HG03432 (cell line): ENCODE results near the gene ELOVL6.
A peak's percentile ranks its signal among the peaks of the same experiment; 100 is the strongest.

Source experiments
- ATAC-seq: cut with Tn5 transposase; IDR thresholded peaks from one replicate; pipeline ENCODE4 v1.9.1; 2021; ENCODE audit warnings: mild to moderate bottlenecking, moderate library complexity; ENCODE audit not compliant: unreplicated experiment

The ELOVL6 gene

DNA sequence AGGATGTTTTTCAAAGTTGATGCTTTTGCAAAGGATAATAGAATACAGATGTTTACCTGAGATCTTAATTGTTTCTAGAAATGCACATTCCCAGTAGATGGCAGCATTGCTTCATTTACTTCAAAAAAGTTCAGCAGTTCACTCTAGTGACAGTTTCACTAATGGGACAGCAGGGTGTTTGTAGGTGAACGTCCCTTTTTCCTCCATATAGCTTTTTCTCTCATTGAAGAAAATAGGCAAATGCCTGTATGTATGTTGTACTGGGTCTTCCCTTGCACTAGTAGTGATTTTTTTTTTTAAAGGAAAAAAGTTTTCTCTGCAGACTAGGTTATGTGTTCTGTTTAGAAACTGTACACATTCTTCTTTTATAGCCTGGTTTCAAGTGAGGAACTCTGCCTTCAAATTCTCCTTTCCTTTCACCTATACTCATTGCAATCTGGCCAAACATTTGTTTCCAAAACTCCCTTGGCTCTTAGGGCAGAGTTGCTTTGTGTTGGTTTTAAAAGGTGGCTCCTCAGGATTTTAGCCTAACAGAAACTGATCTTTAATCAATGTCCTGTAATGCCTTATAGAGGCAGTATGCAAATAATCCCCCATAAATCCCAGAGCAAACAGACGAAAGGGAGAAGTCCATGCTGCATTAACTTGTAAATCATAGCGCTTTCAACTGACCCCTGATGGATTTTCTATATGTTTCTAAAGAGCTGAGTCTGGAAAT is 199.4 kb downstream of the ELOVL6 start:
- peak; percentile 39 for ATAC-seq

DNA sequence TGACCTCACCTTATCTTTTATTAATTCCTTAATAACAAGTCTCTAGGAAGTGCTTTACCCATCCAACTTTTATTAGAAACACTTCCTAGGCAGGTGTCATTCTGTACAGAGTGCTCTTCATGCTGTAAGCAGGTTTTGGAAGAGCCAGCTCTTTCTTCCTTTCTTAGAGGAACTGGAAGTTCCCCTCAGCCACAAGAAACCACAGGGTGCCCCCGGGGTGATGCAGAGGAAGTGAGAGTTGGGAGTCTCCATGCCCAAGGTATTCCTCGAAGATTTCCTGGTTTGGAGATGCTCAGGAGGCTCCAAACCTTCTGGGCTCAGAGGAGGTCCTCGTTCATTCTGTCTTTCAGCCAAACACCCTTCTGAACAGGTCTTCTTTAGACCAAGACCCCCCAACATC is 201.9 kb downstream of the ELOVL6 start:
- no peak for ATAC-seq
